Cardiac muscle cell (in vitro differentiated cells and primary cell): Measurements from ENCODE around the gene TRIM52. TPM values are rescaled to one million over a fixed set of nuclear protein-coding genes. Genes with fewer than 3 reads are reported as not detected.

Experiments
- DNase-seq, 2 donors: peaks; one replicate each; pipeline versions ENCODE4 v3.0.0 to v3.0.0-alpha.2; 2010 to 2017; ENCODE audit warnings: low read depth in 1 of 2, low spot score in 1 of 2
- H3K27ac ChIP-seq: fragments of 200-600 bp; sonication (generic); 2 replicates; pipeline ENCODE4 v1.5.1; 2016
- H3K27me3 ChIP-seq: fragments of 200-600 bp; sonication (generic); 2 replicates; pipeline ENCODE4 v1.6.0; 2016; ENCODE audit warnings: control low read depth
- H3K36me3 ChIP-seq: fragments of 200-600 bp; sonication (generic); 2 replicates; pipeline ENCODE4 v1.5.1; 2016; ENCODE audit warnings: control low read depth
- H3K4me1 ChIP-seq: fragments of 200-600 bp; sonication (generic); 2 replicates; pipeline ENCODE4 v1.8.1; 2017; ENCODE audit warnings: low read depth, mild to moderate bottlenecking, mixed run types
- H3K4me3 ChIP-seq: fragments of 200-600 bp; sonication (generic); 2 replicates; pipeline ENCODE4 v1.5.1; 2016; ENCODE audit warnings: mild to moderate bottlenecking
- H3K9me3 ChIP-seq: fragments of 200-600 bp; sonication (generic); 2 replicates; pipeline ENCODE4 v1.5.1; 2017; ENCODE audit warnings: low read depth, mild to moderate bottlenecking, control low read depth
- CTCF ChIP-seq: IDR thresholded peaks from 2 replicates; pipeline ENCODE4 v1.5.1; 2012; ENCODE audit warnings: low read depth, mild to moderate bottlenecking, low read length
- polyA plus RNA-seq: library from polyadenylated mRNA; unstranded; fragments of >200 nt; fragmentation: Nextera tagmentation; extraction: Ambion mirVana; gene quantifications from 2 replicates; pipeline ENCODE4 v1.2.1, GENCODE V29; 2016
- total RNA-seq: library from RNA; depleted of rRNA; stranded (reverse); fragments of >200 nt; gene quantifications from 2 replicates; pipeline ENCODE4 v1.2.3, GENCODE V29; 2016

Gene TRIM52
- total and polyA plus RNA-seq, 2 experiments from 2014 or later, result 10.5 to 12.3 TPM

- DNase-seq, result peak; percentile 98 to 99
- Histone ChIP-seq H3K36me3 (no peaks in the 10 kb centered on the region), H3K9me3 (no peaks in the 10 kb centered on the region), H3K27me3 (no peaks in the 10 kb centered on the region), H3K4me3 (peak within 1 kb of the TSS; percentile 80), H3K27ac (peak within 1 kb of the TSS; percentile 85), H3K4me1 (no peaks in the 10 kb centered on the region)
- TF ChIP-seq CTCF, result no peak
These were observed 37.8 kb downstream of the TRIM52 start, which contains the start of gene TRIM41 for GRCh38 chr5:181223058-181223728. TRIM41 (plus strand) TSS chr5:181223281; CDS start chr5:181224000, 719 bp downstream.

- Histone ChIP-seq H3K27ac (peak overlapping the region; percentile 39), H3K4me3 (peak overlapping the region; percentile 80), H3K4me1 (no peaks in the 10 kb centered on the region), H3K9me3 (no peaks in the 10 kb centered on the region), H3K36me3 (no peaks in the 10 kb centered on the region), H3K27me3 (no peaks in the 10 kb centered on the region)
- no peak for DNase-seq
- TF ChIP-seq CTCF, result no peak
These were observed 38.3 kb downstream of the TRIM52 start for GRCh38 chr5:181222630-181223057.

- H3K27ac ChIP-seq, result peak overlapping the region; percentile 39
- H3K9me3 ChIP-seq, result no peaks in the 10 kb centered on the region
- no peaks in the 10 kb centered on the region for H3K27me3 ChIP-seq
- DNase-seq, result peak; percentile 82 to 93
- peak overlapping the region; percentile 80 for H3K4me3 ChIP-seq
- no peaks in the 10 kb centered on the region for H3K36me3 ChIP-seq
- TF ChIP-seq CTCF, result no peak
- H3K4me1 ChIP-seq, result no peaks in the 10 kb centered on the region
These were observed 38.9 kb downstream of the TRIM52 start for GRCh38 chr5:181221792-181222629.

GRCh38 chr5:181221105-181221791, 39.7 kb downstream of the TRIM52 start:
- peak overlapping the region; percentile 39 for H3K27ac ChIP-seq

More at GRCh38 chr5:181221105-181221791, 39.7 kb downstream of the TRIM52 start:
- no peak for TF ChIP-seq CTCF
- H3K9me3 ChIP-seq, result no peaks in the 10 kb centered on the region
- H3K27me3 ChIP-seq, result peaks cover 5% of the 10 kb centered on the region
- H3K36me3 ChIP-seq, result no peaks in the 10 kb centered on the region
- peak overlapping the region; percentile 80 for H3K4me3 ChIP-seq
- DNase-seq, result no peak
- no peaks in the 10 kb centered on the region for H3K4me1 ChIP-seq
